Smooth muscle cell (in vitro differentiated cells): ENCODE measurements around the gene ACER1. TPM values are rescaled to one million over a fixed set of nuclear protein-coding genes. Genes with fewer than 3 reads are reported as not detected.

Experiments
- DNase-seq: peaks from one replicate; lab custom pipeline; 2025; ENCODE audit not compliant: unreplicated experiment; lab: John Stamatoyannopoulos, UW
- H2AFZ ChIP-seq: fragments of 200-600 bp; sonication (generic); 2 replicates; pipeline ENCODE4 v1.6.0; 2016; ENCODE audit warnings: antibody characterized with exemption, low read depth, mild to moderate bottlenecking
- H3F3A ChIP-seq: fragments of 200-600 bp; sonication (generic); 2 replicates; pipeline ENCODE4 v1.6.0; 2017; ENCODE audit warnings: antibody characterized with exemption, low read depth
- H3K27ac ChIP-seq: fragments of 200-600 bp; sonication (generic); 2 replicates; pipeline ENCODE4 v1.5.1; 2016; ENCODE audit warnings: low read depth, mild to moderate bottlenecking
- H3K27me3 ChIP-seq: fragments of 200-600 bp; sonication (generic); 2 replicates; pipeline ENCODE4 v1.6.1; 2016; ENCODE audit warnings: low read depth, mild to moderate bottlenecking
- H3K36me3 ChIP-seq: fragments of 200-600 bp; sonication (generic); 2 replicates; pipeline ENCODE4 v1.5.1; 2016; ENCODE audit warnings: low read depth
- H3K4me1 ChIP-seq: fragments of 200-600 bp; sonication (generic); 2 replicates; pipeline ENCODE4 v1.5.1; 2016; ENCODE audit warnings: low read depth
- H3K4me2 ChIP-seq: fragments of 200-600 bp; sonication (generic); 2 replicates; pipeline ENCODE4 v1.6.0; 2016; ENCODE audit warnings: mild to moderate bottlenecking
- H3K4me3 ChIP-seq: fragments of 200-600 bp; sonication (generic); 2 replicates; pipeline ENCODE4 v1.5.1; 2016; ENCODE audit warnings: mild to moderate bottlenecking
- H3K79me2 ChIP-seq: fragments of 200-600 bp; sonication (generic); 2 replicates; pipeline ENCODE4 v1.6.0; 2016; ENCODE audit warnings: low read depth, mild to moderate bottlenecking
- H3K9ac ChIP-seq: fragments of 200-600 bp; sonication (generic); 2 replicates; pipeline ENCODE4 v1.6.0; 2016; ENCODE audit warnings: low read depth
- H3K9me3 ChIP-seq: fragments of 200-600 bp; sonication (generic); replicated peaks from 2 replicates; pipeline ENCODE4 v1.5.1; 2016; ENCODE audit warnings: low read depth
- H4K20me1 ChIP-seq: fragments of 200-600 bp; sonication (generic); 2 replicates; pipeline ENCODE4 v1.6.0; 2016; ENCODE audit warnings: low read depth
- CTCF ChIP-seq: fragments of 200-600 bp; sonication (generic); IDR thresholded peaks from 2 replicates; pipeline ENCODE4 v1.5.1; 2017; ENCODE audit warnings: borderline replicate concordance, mild to moderate bottlenecking, antibody characterized with exemption; ENCODE audit not compliant: insufficient read depth, poor library complexity, severe bottlenecking
- WGBS: methylation state at CpG from one replicate; pipeline ENCODE4 v1.1.7; 2016; ENCODE audit warnings: low lambda C conversion rate; 5-methylcytosine and 5-hydroxymethylcytosine counted together
- polyA plus RNA-seq: library from polyadenylated mRNA; unstranded; fragments of >200 nt; fragmentation: Nextera tagmentation; extraction: Ambion mirVana; gene quantifications from 2 replicates; pipeline ENCODE4 v1.2.1, GENCODE V29; 2016
- total RNA-seq: library from RNA; depleted of rRNA; stranded (reverse); fragments of >200 nt; gene quantifications from 2 replicates; pipeline ENCODE4 v1.2.3, GENCODE V29; 2014

The ACER1 gene
- total and polyA plus RNA-seq, 2 experiments from 2014 or later: not detected

- no peak overlapping the region for H2AFZ ChIP-seq
- no peaks in the 10 kb centered on the region for H3K27me3 ChIP-seq
- DNase-seq: peak; percentile 58
- peak overlapping the region; percentile 78 for H3K9ac ChIP-seq
- H3K27ac ChIP-seq: peak overlapping the region; percentile 97
- peaks cover 30% of the 10 kb centered on the region for H3K4me1 ChIP-seq
- H3K4me2 ChIP-seq: peak overlapping the region; percentile 79
- peaks cover 80% of the 10 kb centered on the region for H3K79me2 ChIP-seq
- no peaks in the 10 kb centered on the region for H3K9me3 ChIP-seq
- peak overlapping the region; percentile 27 for H3K4me3 ChIP-seq
- peaks cover 97% of the 10 kb centered on the region for H4K20me1 ChIP-seq
- WGBS: 29% methylated on average over 29 of the region's 35 CpGs
- H3F3A ChIP-seq: peaks cover 17% of the 10 kb centered on the region
- no peaks in the 10 kb centered on the region for H3K36me3 ChIP-seq
- no peak for TF ChIP-seq CTCF
These were observed 61.5 kb downstream of the ACER1 start for GRCh38 chr19:6271721-6272410.

GRCh38 chr19:6271251-6271650, 62.2 kb downstream of the ACER1 start:
- no peak overlapping the region for H2AFZ ChIP-seq
- no peaks in the 10 kb centered on the region for H3K9me3 ChIP-seq
- H3K4me2 ChIP-seq: peak overlapping the region; percentile 79
- no peak for TF ChIP-seq CTCF
- peak overlapping the region; percentile 27 for H3K4me3 ChIP-seq
- peak overlapping the region; percentile 78 for H3K9ac ChIP-seq
- H4K20me1 ChIP-seq: peaks cover 96% of the 10 kb centered on the region
- peaks cover 26% of the 10 kb centered on the region for H3K4me1 ChIP-seq
- WGBS: 77% methylated on average over 9 of the region's 9 CpGs
- DNase-seq: no peak
- H3K79me2 ChIP-seq: peaks cover 80% of the 10 kb centered on the region
- H3K27me3 ChIP-seq: no peaks in the 10 kb centered on the region
- H3F3A ChIP-seq: peaks cover 17% of the 10 kb centered on the region
- peak overlapping the region; percentile 97 for H3K27ac ChIP-seq
- no peaks in the 10 kb centered on the region for H3K36me3 ChIP-seq

- H3K27ac ChIP-seq: peak overlapping the region; percentile 97
These were observed 62.6 kb downstream of the ACER1 start for GRCh38 chr19:6270822-6271221.

More at GRCh38 chr19:6270822-6271221, 62.6 kb downstream of the ACER1 start:
- H3F3A ChIP-seq: peaks cover 14% of the 10 kb centered on the region
- H3K4me1 ChIP-seq: peaks cover 26% of the 10 kb centered on the region
- no peaks in the 10 kb centered on the region for H3K9me3 ChIP-seq
- no peak for DNase-seq
- peak overlapping the region; percentile 79 for H3K4me2 ChIP-seq
- no peaks in the 10 kb centered on the region for H3K36me3 ChIP-seq
- H3K79me2 ChIP-seq: peaks cover 80% of the 10 kb centered on the region
- H4K20me1 ChIP-seq: peaks cover 95% of the 10 kb centered on the region
- TF ChIP-seq CTCF: no peak
- H3K9ac ChIP-seq: peak overlapping the region; percentile 78
- no peaks in the 10 kb centered on the region for H3K27me3 ChIP-seq
- WGBS: 96% methylated on average over 14 of the region's 17 CpGs
- H3K4me3 ChIP-seq: peak overlapping the region; percentile 27
- no peak overlapping the region for H2AFZ ChIP-seq
